GM19463 (cell line): ENCODE measurements around the gene HMCN1.
"Not testable (repeated sequence)": the region's sequence is repeated elsewhere in the genome, so short reads cannot be mapped to it uniquely, and the experiment has no call there.

Experiments used
- ATAC-seq: cut with Tn5 transposase; IDR thresholded peaks from one replicate; pipeline ENCODE4 v1.9.1; 2021; ENCODE audit warnings: mild to moderate bottlenecking, moderate library complexity; ENCODE audit not compliant: unreplicated experiment

HMCN1 gene

DNA sequence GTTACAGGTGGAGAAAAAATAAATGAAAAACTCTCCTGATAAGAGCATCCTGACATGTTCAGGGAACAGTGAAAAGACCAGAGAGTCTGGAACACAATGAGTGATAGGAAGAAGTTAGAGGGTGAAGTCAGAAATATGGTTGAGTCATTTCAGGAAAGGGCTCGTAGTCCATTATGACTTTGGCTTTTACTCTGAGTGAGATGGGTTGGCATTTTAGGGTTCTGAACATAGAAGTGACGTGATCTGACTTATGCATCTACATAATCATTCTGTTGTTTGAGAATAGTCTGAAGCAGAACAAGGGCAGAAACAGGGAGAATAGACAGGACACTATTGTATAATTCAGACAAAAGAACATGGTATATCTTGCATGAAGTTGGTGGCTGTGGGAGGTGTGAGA lies 5.8 kb downstream of the HMCN1 start:
- peak; percentile 80 for ATAC-seq

GRCh38 chr1:185741551-185741950 lies 7.4 kb downstream of the HMCN1 start:
- ATAC-seq: no peak

DNA sequence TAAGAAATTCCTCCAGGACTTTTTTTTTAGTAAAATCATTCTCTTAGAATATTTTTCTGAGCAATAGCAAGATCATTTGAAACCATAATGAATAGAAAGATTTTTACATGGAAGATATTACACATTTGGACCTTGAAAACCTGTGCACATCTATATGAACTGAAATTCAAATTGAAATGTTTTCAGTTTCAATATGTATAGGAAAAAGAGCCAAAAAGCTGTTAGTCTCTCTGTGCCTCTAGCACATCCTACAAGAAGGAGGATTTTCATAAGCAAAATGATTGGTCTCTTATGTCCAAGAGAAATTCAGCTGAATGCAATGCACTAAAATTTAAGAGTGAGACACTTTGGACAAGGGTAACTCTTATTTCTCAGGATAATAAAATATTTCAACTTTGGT lies 8.2 kb downstream of the HMCN1 start:
- no peak for ATAC-seq

DNA sequence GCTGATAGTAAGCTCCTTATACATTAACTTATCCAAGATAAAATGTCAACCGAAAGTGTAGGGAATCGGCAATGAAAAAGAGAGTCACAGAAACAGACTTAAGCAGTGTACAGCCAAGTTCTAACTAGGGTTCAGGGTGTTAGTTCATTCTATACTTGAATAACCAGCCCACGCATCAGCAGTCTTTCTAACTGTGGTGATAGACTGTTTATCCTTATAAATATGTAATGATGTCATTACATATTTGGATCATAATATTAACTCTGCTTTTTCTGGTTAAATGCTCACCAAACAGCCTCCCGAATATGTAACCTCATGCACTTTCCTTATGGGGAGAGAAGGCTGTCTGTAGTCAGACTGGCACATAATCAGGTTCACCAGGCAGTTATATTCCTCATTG lies 11.0 kb downstream of the HMCN1 start:
- ATAC-seq: no peak

DNA sequence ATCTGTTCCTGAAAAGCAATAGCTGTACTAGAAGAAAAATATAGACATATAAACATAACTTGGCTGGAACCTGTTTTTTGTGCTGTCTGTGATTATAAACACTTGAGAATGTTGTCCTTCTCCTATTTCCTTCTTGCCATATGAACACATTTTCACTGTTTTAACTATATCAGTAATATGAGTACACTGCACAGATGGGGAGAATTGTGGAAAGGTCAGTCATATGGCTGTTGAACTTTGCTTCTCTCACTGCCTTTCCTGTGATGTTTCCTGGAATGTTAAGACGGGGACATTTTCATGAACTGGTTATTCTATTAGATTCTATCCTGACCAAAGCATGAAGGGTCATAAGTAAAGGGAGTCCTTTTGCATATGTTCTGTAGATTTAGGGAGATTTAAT lies 24.9 kb downstream of the HMCN1 start:
- ATAC-seq: no peak

- no peak for ATAC-seq
Observed at GRCh38 chr1:185761841-185762240, 27.6 kb downstream of the HMCN1 start.

- no peak for ATAC-seq
Observed at GRCh38 chr1:185767508-185768120, 33.4 kb downstream of the HMCN1 start.

DNA sequence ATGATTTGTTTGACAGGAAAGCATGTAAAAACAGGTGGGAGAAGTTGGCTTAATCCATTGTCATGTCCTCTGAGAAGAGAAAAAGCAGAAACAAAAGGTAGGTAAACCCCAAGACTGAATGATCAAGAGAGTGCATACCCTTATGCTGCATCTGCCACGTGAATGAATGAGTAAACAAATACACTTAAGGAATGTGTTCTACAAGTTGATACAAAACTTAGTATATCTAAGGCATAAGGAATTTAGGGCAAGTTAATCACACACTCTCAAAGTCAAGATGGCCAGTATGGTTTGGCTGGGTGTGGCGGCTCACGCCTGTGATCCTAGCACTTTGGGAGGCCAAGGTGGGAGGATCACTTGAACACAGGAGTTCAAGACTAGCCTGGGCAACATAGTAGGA lies 34.2 kb downstream of the HMCN1 start:
- ATAC-seq: no peak

GRCh38 chr1:185769136-185769535 lies 34.9 kb downstream of the HMCN1 start:
- ATAC-seq: no peak

DNA sequence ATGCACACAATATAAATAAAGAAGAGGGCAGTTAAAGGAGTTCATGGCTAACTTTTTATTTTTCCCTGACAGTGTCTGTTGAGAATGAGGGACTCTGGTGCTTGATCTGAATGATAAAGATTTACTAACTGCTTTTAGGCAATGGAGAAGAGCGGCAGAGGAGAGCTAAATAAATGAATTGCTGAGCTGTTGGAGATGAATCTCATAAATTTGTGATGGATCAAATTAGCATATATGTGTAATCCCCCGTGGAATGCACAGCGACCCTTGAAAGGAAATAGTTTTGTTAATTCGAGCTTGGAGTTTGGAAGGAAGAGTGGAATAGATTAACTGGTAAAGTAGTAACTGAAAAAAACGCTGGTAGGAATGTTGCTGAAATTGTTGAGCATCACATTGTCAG lies 40.2 kb downstream of the HMCN1 start:
- ATAC-seq: no peak

GRCh38 chr1:185775501-185775900 lies 41.3 kb downstream of the HMCN1 start:
- no peak for ATAC-seq

- no peak for ATAC-seq
Observed at GRCh38 chr1:185776522-185776921, 42.3 kb downstream of the HMCN1 start.

DNA sequence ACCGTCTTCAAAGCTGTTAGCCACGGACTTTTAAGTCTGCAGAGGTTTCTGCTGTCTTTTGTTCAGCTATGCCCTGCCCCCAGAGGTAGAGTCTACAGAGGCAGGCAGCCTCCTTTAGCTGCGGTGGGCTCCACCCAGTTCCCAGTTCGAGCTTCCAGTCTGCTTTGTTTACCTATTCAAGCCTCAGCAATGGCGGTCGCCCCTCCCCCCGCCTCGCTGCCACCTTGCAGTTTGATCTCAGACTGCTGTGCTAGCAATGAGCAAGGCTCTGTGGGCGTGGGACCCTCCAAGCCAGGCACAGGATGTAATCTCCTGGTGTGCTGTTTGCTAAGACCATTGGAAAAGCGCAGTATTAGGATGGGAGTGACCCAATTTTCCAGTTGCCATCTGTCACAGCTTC lies 49.7 kb downstream of the HMCN1 start:
- not testable (repeated sequence) for ATAC-seq

DNA sequence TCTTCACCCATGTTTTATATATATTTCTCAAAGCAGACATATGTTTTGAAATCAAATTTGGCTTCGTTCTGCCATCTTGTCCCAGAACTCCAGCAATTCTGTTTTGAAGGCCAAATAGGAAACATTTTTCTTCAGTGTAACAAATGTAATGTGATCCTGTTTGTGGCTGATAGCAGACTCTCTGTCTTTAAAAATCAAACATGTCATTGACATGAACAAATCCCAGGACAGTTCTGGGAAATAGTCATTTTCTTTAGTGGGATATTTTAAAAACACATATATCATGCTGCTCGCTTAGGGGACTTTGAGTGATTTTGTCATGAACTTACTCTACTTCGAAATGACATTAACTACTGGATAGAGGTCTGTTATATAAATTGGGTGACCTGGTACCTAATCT lies 51.4 kb downstream of the HMCN1 start:
- ATAC-seq: no peak

DNA sequence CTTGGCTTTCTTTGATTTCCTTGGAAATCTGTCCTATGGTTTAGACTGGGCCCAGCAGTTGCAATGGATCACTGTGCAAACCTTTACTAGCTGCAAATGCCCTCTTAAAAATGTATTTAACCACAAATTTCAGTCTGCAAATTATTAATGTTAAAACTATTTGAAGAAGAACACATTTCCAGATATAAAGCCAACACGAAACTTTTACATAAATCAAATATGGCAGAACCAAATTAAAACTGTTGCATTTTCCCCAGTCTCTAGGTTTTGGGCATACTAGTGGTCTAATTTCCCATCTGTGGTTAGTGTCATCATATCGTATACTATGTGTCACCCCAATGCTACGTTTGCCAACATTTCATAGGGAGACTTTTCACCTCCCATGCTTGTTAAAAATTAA lies 52.3 kb downstream of the HMCN1 start:
- ATAC-seq: no peak

DNA sequence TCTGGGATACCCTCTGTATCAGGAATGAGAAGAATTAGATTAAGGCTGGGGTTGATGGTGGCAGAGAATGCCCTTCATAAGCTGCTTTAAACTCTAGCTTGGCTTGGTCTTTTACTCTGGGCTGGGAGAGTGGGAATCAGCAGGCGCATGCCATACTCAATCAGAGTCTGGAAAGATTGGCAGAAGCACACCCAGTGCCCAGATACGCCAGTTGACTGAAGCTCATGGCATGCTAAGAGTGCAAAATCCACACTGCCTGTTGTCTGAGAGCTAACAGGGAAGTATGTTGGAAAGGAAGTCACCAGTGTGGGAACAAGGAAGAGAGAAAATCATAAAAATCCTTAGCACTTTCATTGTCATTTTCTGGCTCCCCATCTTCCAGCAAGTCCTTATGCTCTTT lies 53.0 kb downstream of the HMCN1 start:
- ATAC-seq: no peak

- no peak for ATAC-seq
Observed at GRCh38 chr1:185788386-185788785, 54.2 kb downstream of the HMCN1 start.

GRCh38 chr1:185789501-185790193 lies 55.5 kb downstream of the HMCN1 start:
- no peak for ATAC-seq

GRCh38 chr1:185790194-185790735 lies 56.1 kb downstream of the HMCN1 start:
- ATAC-seq: no peak

DNA sequence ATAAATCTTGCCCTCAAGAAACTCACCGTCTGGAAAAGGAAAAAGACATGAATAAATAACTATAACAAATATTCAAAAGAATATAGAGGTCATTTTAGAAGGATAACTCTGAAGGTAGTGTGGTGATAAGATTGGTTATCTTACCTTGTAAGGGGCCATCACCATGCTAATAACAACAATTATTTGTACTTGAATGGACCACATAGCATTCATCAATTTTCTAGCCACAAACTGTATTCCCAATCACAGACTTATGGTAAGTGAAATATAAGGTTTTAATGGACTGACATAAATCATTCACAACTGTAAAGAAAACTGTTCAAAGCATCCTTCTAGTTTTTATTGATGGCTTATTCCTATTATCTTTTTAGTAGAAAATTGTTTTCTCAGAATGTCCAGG lies 57.8 kb downstream of the HMCN1 start:
- ATAC-seq: no peak

DNA sequence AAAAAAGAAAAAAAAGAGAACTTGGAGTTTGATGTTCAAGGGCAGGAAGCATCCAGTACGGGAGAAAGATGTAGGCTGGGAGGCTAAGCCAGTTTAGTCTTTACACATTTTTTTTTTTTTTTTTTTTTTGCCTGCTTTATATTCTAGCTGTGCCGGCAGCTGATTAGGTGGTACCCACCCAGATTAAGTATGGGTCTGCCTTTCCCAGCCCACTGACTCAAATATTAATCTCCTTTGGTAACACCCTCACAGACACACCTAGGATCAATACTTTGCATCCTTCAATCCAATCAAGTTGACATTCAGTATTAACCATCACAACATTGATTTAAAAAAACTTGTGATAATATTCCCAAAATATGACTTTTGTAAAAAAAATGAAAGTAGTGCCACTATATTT lies 60.3 kb downstream of the HMCN1 start:
- not testable (repeated sequence) for ATAC-seq

GRCh38 chr1:185795181-185795580 lies 61.0 kb downstream of the HMCN1 start:
- no peak for ATAC-seq

GRCh38 chr1:185798505-185798904 lies 64.3 kb downstream of the HMCN1 start:
- no peak for ATAC-seq
